Dendritic cell treated with granulocyte-macrophage colony-stimulating factor and Interleukin-4, amounts not matched to agents 40 ng/mL and 50 ng/mL, for 4 days (primary cell): ENCODE data around the gene AFF3.

ENCODE experiments used
- H3K27ac Mint-ChIP-seq: one replicate; pipeline ENCODE4 v1.8.0; 2022; ENCODE audit warnings: mild to moderate bottlenecking, mixed read lengths
- H3K27me3 Mint-ChIP-seq: one replicate; pipeline ENCODE4 v1.8.0; 2022; ENCODE audit warnings: mild to moderate bottlenecking, mixed read lengths
- H3K36me3 Mint-ChIP-seq: one replicate; pipeline ENCODE4 v1.8.0; 2022; ENCODE audit warnings: low read depth, mixed read lengths
- H3K4me1 Mint-ChIP-seq: one replicate; pipeline ENCODE4 v1.8.0; 2022; ENCODE audit warnings: low read depth, mixed read lengths
- H3K4me3 Mint-ChIP-seq: one replicate; pipeline ENCODE4 v1.8.0; 2022; ENCODE audit warnings: mild to moderate bottlenecking, moderate library complexity, mixed read lengths
- H3K9me3 Mint-ChIP-seq: one replicate; pipeline ENCODE4 v1.8.0; 2022; ENCODE audit warnings: mixed read lengths
- intact Hi-C: fragments of 100-400 bp; cut with micrococcal nuclease; formaldehyde crosslinking; loops from one replicate; pipeline ENCODE4 v1.15.0; 2022

The AFF3 gene

GRCh38 chr2:99808361-99809200 is 333.8 kb downstream of the AFF3 start:
- intact Hi-C loops = no loop called here
- H3K4me1 Mint-ChIP-seq = peaks cover 21% of the 10 kb centered on the region
- no peaks in the 10 kb centered on the region for H3K36me3 Mint-ChIP-seq
- H3K27me3 Mint-ChIP-seq = peaks cover 3% of the 10 kb centered on the region
- peaks cover under 1% of the 10 kb centered on the region for H3K9me3 Mint-ChIP-seq
- no peak overlapping the region for H3K27ac Mint-ChIP-seq
- H3K4me3 Mint-ChIP-seq = no peak overlapping the region

GRCh38 chr2:99806758-99807157 is 335.6 kb downstream of the AFF3 start:
- peaks cover 28% of the 10 kb centered on the region for H3K4me1 Mint-ChIP-seq
- no peaks in the 10 kb centered on the region for H3K27me3 Mint-ChIP-seq
- intact Hi-C loops = no loop called here
- H3K9me3 Mint-ChIP-seq = peaks cover 5% of the 10 kb centered on the region
- no peaks in the 10 kb centered on the region for H3K36me3 Mint-ChIP-seq
- no peak overlapping the region for H3K4me3 Mint-ChIP-seq
- H3K27ac Mint-ChIP-seq = no peak overlapping the region

GRCh38 chr2:99805930-99806476 is 336.4 kb downstream of the AFF3 start:
- H3K27ac Mint-ChIP-seq = no peak overlapping the region
- H3K4me1 Mint-ChIP-seq = peaks cover 34% of the 10 kb centered on the region

DNA sequence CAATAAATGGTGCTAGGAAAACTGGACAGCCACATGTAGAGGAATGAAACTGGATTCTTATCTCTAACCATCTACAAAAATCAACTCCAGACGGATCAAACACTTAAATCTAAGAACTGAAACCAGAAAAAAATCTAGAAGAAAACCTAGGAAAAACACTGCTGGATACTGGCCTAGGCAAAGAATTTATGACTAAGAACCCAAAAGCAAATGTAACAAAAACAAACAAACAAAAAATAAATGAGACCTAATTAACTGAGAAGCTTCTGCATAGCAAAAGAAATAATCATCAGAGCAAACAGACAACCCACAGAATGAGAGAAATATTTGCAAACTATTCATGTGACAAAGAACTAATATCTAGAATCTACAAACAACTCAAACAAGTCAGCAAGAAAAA is 338.5 kb downstream of the AFF3 start:
- Mint-ChIP-seq H3K4me3 (no peak overlapping the region), H3K9me3 (peaks cover 5% of the 10 kb centered on the region), H3K27ac (no peak overlapping the region), H3K27me3 (no peaks in the 10 kb centered on the region), H3K4me1 (peaks cover 34% of the 10 kb centered on the region), H3K36me3 (no peaks in the 10 kb centered on the region)
- intact Hi-C loops = no loop called here

More at GRCh38 chr2:99805930-99806476, 336.4 kb downstream of the AFF3 start:
- intact Hi-C loops = no loop called here
- Mint-ChIP-seq H3K4me3 (no peak overlapping the region), H3K36me3 (no peaks in the 10 kb centered on the region), H3K9me3 (peaks cover 5% of the 10 kb centered on the region), H3K27me3 (no peaks in the 10 kb centered on the region)

- H3K4me3 Mint-ChIP-seq = no peak overlapping the region
- H3K36me3 Mint-ChIP-seq = peaks cover 3% of the 10 kb centered on the region
These were observed 339.7 kb downstream of the AFF3 start for GRCh38 chr2:99802734-99803133.

DNA sequence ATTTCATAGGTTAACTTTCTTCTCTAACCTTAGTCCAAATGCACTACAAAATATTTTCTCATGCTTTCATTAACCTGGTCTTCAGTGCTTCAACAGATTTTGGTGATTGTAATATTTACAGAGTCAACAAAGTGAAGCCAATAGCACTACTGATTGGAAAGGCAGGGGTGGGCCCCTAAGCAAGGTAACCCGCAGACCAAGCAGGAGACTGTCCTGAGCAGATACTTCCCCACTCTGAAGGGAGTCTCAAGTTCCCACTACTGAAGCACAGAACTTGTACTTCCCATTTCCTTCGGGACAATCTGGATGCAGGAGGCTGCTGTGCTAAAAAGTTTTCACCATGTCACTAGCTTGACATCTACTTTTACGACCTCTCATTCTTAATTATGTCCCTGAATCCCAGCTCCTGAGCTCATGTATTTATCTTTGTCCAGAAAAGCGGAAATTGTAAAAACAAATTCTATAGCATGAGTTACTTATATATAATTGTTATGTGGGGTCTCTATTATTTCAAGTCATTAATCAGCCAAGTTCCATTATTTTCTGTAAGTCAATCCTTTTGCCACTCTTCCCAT is 341.0 kb downstream of the AFF3 start:
- peaks cover 22% of the 10 kb centered on the region for H3K9me3 Mint-ChIP-seq
- intact Hi-C loops = no loop called here
- H3K36me3 Mint-ChIP-seq = peaks cover 16% of the 10 kb centered on the region
- H3K4me1 Mint-ChIP-seq = peaks cover 26% of the 10 kb centered on the region
- H3K27me3 Mint-ChIP-seq = no peaks in the 10 kb centered on the region
- no peak overlapping the region for H3K4me3 Mint-ChIP-seq
- H3K27ac Mint-ChIP-seq = no peak overlapping the region

More at GRCh38 chr2:99802734-99803133, 339.7 kb downstream of the AFF3 start:
- Mint-ChIP-seq H3K27me3 (no peaks in the 10 kb centered on the region), H3K4me1 (peaks cover 34% of the 10 kb centered on the region), H3K27ac (no peak overlapping the region), H3K9me3 (peaks cover 9% of the 10 kb centered on the region)
- intact Hi-C loops = no loop called here

- Mint-ChIP-seq H3K9me3 (peaks cover 44% of the 10 kb centered on the region), H3K4me3 (no peak overlapping the region), H3K36me3 (peaks cover 24% of the 10 kb centered on the region), H3K4me1 (peaks cover 19% of the 10 kb centered on the region), H3K27ac (no peak overlapping the region), H3K27me3 (no peaks in the 10 kb centered on the region)
- intact Hi-C loops = no loop called here
These were observed 344.9 kb downstream of the AFF3 start for GRCh38 chr2:99797475-99797874.

DNA sequence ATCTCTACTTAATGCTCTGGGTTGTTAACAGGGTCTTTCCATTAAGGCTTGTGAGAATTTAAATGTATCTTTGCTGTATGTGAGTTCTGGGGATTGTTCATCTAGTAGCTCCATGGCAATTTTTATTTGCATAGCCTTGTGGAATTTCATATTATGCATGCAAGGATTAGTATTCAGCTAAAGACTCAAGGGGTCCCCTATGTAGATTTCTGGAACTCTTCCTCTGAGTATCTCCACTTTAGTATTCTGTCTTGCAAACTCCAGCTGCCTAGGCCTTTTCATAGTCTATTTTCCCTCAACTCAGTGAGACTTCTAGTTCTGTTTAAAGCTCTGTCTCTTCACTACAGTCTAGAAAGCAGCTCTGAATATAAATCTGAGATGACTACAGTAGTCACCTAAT is 348.0 kb downstream of the AFF3 start:
- intact Hi-C loops = no loop called here
- H3K27ac Mint-ChIP-seq = no peak overlapping the region
- peaks cover 24% of the 10 kb centered on the region for H3K36me3 Mint-ChIP-seq
- H3K27me3 Mint-ChIP-seq = no peaks in the 10 kb centered on the region
- peaks cover 44% of the 10 kb centered on the region for H3K9me3 Mint-ChIP-seq
- no peak overlapping the region for H3K4me3 Mint-ChIP-seq
- H3K4me1 Mint-ChIP-seq = peaks cover 25% of the 10 kb centered on the region

- peaks cover 43% of the 10 kb centered on the region for H3K9me3 Mint-ChIP-seq
- H3K27me3 Mint-ChIP-seq = no peaks in the 10 kb centered on the region
- peak overlapping the region; percentile 47 for H3K27ac Mint-ChIP-seq
- peaks cover 24% of the 10 kb centered on the region for H3K36me3 Mint-ChIP-seq
- peaks cover 31% of the 10 kb centered on the region for H3K4me1 Mint-ChIP-seq
- H3K4me3 Mint-ChIP-seq = no peak overlapping the region
- intact Hi-C loops = no loop called here
These were observed 349.4 kb downstream of the AFF3 start for GRCh38 chr2:99793022-99793421.

DNA sequence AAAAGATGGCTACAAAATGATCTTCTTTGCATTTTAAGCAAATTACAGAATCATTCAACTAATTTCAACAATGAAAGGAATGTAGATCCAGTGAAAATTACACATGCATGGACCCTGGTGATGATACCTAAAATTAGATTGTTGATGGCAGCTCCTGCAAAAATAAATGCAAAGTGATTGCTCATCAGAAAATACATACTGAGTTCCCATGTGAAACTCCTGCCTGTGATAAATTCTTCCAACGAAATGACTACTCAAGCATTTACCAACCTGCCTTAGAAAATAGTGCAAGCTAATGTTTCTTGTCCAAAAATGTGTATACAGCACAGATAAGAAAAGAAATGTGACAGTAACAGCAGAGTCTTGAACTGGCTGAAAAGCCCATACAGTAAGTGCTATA is 352.5 kb downstream of the AFF3 start:
- peaks cover 6% of the 10 kb centered on the region for H3K36me3 Mint-ChIP-seq
- peaks cover 50% of the 10 kb centered on the region for H3K4me1 Mint-ChIP-seq
- peak overlapping the region; percentile 63 for H3K27ac Mint-ChIP-seq
- H3K9me3 Mint-ChIP-seq = peaks cover 14% of the 10 kb centered on the region
- no peaks in the 10 kb centered on the region for H3K27me3 Mint-ChIP-seq
- H3K4me3 Mint-ChIP-seq = no peak overlapping the region
- intact Hi-C loops = no loop called here

DNA sequence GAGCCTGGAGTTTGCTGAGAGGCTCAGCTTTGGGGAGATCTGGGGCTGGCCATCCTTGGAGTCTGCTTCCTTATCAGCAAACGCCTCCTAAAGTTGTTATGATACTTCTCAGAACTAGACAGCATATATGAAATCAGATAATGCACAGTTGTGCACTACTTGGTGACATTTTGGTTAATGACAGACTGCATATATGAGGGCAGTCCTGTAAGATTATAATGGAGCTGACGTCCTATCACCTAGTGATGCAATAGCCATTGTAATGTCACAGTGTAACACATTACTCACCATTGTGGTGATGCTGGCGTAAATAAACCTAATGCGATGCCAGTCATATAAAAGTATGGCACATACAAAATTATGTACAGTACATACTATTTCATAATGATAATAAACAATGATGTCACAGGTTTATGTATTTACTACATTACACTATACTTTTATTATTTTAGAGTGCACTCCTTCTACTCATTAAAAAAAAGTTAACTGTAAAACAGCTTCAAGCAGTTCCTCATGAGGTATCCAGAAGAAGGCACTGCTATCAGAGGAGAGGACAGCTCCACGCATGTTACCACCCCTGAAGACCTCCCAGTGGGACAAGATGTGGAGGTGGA is 354.5 kb downstream of the AFF3 start:
- intact Hi-C loops = no loop called here
- Mint-ChIP-seq H3K27ac (peak overlapping the region; percentile 13), H3K4me3 (no peak overlapping the region), H3K36me3 (no peaks in the 10 kb centered on the region), H3K27me3 (no peaks in the 10 kb centered on the region), H3K9me3 (peaks cover 2% of the 10 kb centered on the region), H3K4me1 (peaks cover 53% of the 10 kb centered on the region)

DNA sequence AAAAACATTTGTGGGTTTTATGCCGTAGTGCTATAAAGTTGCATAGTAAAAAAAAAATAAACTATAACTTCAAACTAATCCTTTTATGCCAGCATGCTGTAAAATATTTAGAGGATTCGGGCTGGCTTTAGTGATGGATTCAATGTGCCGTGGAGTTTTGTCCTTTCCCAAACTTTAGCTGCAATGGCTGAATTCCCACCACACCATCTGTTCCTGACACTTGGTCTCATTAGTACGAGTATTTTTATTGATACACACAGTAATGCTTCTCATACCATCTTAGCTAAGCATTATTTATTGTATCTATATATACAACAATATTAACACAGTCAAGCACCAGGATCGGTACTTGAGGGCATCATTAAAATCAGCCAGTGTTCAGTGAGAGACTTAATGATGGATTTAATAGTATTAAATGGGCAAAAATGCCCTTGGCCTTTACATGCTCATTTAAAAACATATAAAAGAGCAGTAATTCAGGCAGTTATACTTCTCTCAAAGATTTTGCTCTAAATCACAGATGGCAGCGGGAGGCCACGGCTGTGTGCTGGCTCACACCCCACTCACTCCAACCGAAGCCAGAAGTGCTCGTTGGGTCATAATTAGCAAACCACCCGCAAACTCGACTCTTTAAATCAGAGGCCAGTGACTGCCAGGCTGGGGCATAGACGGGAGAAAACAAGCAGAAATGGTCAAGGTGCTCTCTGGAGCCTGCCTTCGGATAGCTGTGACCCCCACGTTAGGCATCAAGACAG is 355.6 kb downstream of the AFF3 start:
- no peaks in the 10 kb centered on the region for H3K27me3 Mint-ChIP-seq
- H3K4me1 Mint-ChIP-seq = peaks cover 53% of the 10 kb centered on the region
- no peaks in the 10 kb centered on the region for H3K36me3 Mint-ChIP-seq
- intact Hi-C loops = no loop called here
- H3K27ac Mint-ChIP-seq = peak overlapping the region; percentile 13
- H3K9me3 Mint-ChIP-seq = no peaks in the 10 kb centered on the region
- H3K4me3 Mint-ChIP-seq = no peak overlapping the region

DNA sequence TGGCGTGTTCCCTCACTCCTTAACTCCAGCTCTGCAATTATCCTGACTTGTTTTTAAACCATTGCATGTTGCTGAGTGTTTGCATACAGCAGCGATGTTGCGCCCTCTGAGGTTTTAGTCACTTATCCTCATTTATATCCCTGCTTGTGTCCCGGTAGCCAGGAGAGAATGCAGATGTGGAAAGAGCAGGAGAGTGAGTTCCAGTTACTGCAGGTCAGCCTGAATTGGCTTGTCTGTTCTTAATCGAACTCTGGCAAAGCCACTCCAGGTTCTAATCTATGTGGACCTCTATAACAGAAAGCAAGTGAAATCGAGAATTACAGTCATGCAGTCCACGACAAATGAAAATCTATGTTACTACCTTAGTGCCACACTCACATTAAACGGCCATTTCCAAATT is 357.4 kb downstream of the AFF3 start:
- Mint-ChIP-seq H3K9me3 (no peaks in the 10 kb centered on the region), H3K4me3 (no peak overlapping the region), H3K27me3 (no peaks in the 10 kb centered on the region), H3K4me1 (peaks cover 60% of the 10 kb centered on the region), H3K36me3 (no peaks in the 10 kb centered on the region), H3K27ac (peak overlapping the region; percentile 67)
- intact Hi-C loops = no loop called here
